SK-N-DZ (cell line): ENCODE results near the gene AMACR.

ENCODE experiments used
- DNase-seq: peaks from one replicate; pipeline ENCODE4 v3.0.0-alpha.2; 2015; ENCODE audit warnings: low spot score

Gene AMACR

GRCh38 chr5:34008802-34009201 is 952 bp upstream of the AMACR start:
- no peak for DNase-seq

GRCh38 chr5:34007201-34007620 is 639 bp downstream of the AMACR start:
- peak; percentile 16 for DNase-seq

- DNase-seq, result no peak
Measured at GRCh38 chr5:34005681-34006080, 2.2 kb downstream of the AMACR start.

GRCh38 chr5:34005211-34005610 is 2.6 kb downstream of the AMACR start:
- no peak for DNase-seq

- DNase-seq, result no peak
Measured at GRCh38 chr5:34003941-34004340, 3.9 kb downstream of the AMACR start.

GRCh38 chr5:34002629-34003328 is 5.1 kb downstream of the AMACR start:
- DNase-seq, result no peak

- DNase-seq, result no peak
Measured at GRCh38 chr5:34001241-34001841, 6.5 kb downstream of the AMACR start.

- DNase-seq, result no peak
Measured at GRCh38 chr5:33999978-34000377, 7.9 kb downstream of the AMACR start.

GRCh38 chr5:33997331-33997983 is 10.4 kb downstream of the AMACR start:
- DNase-seq, result peak; percentile 57

- no peak for DNase-seq
Measured at GRCh38 chr5:33995865-33996264, 12.0 kb downstream of the AMACR start.

- peak; percentile 29 for DNase-seq
Measured at GRCh38 chr5:33994845-33995244, 13.0 kb downstream of the AMACR start.

GRCh38 chr5:33992864-33993263 is 15.0 kb downstream of the AMACR start:
- no peak for DNase-seq

GRCh38 chr5:33985447-33985846 is 22.4 kb downstream of the AMACR start:
- no peak for DNase-seq

GRCh38 chr5:33984671-33985124 is 23.2 kb downstream of the AMACR start, which contains the start of gene SLC45A2:
SLC45A2 (minus strand) TSS chr5:33984693; CDS start chr5:33984583, 110 bp downstream.
- DNase-seq, result no peak

GRCh38 chr5:33984178-33984577 is 23.7 kb downstream of the AMACR start:
- DNase-seq, result no peak

- no peak for DNase-seq
Measured at GRCh38 chr5:33981408-33982162, 26.3 kb downstream of the AMACR start.

- no peak for DNase-seq
Measured at GRCh38 chr5:33980030-33980429, 27.8 kb downstream of the AMACR start.

GRCh38 chr5:33978306-33978705 is 29.5 kb downstream of the AMACR start:
- no peak for DNase-seq

- no peak for DNase-seq
Measured at GRCh38 chr5:33976307-33976706, 31.5 kb downstream of the AMACR start.

- no peak for DNase-seq
Measured at GRCh38 chr5:33975852-33976251, 32.0 kb downstream of the AMACR start.

GRCh38 chr5:33973271-33973670 is 34.6 kb downstream of the AMACR start:
- no peak for DNase-seq
